DLD1 (cell line): ENCODE measurements around the gene CD151.

Source experiments
- in situ Hi-C: cut with HindIII; loops from 2 replicates; pipeline ENCODE4 v1.10.0; 2017; ENCODE audit warnings: low sequenced_read_pairs

Gene CD151

GRCh38 chr11:832529-833113 lies at the start of gene CD151:
Gene CD151 (plus strand): TSS chr11:832952. CDS start chr11:836070, 3,118 bp downstream.
- in situ Hi-C loops, result no loop called here

- in situ Hi-C loops, result no loop called here
Measured at GRCh38 chr11:783581-784015, 49.2 kb upstream of the CD151 start.

GRCh38 chr11:786235-787083 lies 46.3 kb upstream of the CD151 start:
- in situ Hi-C loops, result no loop called here

GRCh38 chr11:787084-787675 lies 45.6 kb upstream of the CD151 start:
- in situ Hi-C loops, result no loop called here

- in situ Hi-C loops, result no loop called here
Measured at GRCh38 chr11:788009-788640, 44.6 kb upstream of the CD151 start.

GRCh38 chr11:788953-789940 lies 43.5 kb upstream of the CD151 start:
- in situ Hi-C loops, result no loop called here

GRCh38 chr11:789943-790342 lies 42.8 kb upstream of the CD151 start, which contains the start of gene CEND1:
Gene CEND1 (minus strand): TSS chr11:790090. CDS start chr11:788576, 1,514 bp downstream.
- in situ Hi-C loops, result no loop called here

- in situ Hi-C loops, result no loop called here
Measured at GRCh38 chr11:790721-791564, 41.8 kb upstream of the CD151 start.

- in situ Hi-C loops, result no loop called here
Measured at GRCh38 chr11:791658-792534, 40.9 kb upstream of the CD151 start.

GRCh38 chr11:792535-792821 lies 40.3 kb upstream of the CD151 start:
- in situ Hi-C loops, result no loop called here

- in situ Hi-C loops, result no loop called here
Measured at GRCh38 chr11:792873-793272, 39.9 kb upstream of the CD151 start.

GRCh38 chr11:793556-793955 lies 39.2 kb upstream of the CD151 start:
- in situ Hi-C loops, result no loop called here

GRCh38 chr11:794013-794765 lies 38.6 kb upstream of the CD151 start:
- in situ Hi-C loops, result no loop called here

GRCh38 chr11:794766-795633 lies 37.8 kb upstream of the CD151 start:
- in situ Hi-C loops, result no loop called here

GRCh38 chr11:795634-796564 lies 36.9 kb upstream of the CD151 start:
- in situ Hi-C loops, result no loop called here
